Right ventricle myocardium superior (tissue), 1 donor: Measurements from ENCODE around the gene SPTAN1. TPM values are rescaled to one million over a fixed set of nuclear protein-coding genes. Genes with fewer than 3 reads are reported as not detected.
A peak's percentile ranks its signal among the peaks of the same experiment; 100 is the strongest.
"Not testable (repeated sequence)": the region's sequence is repeated elsewhere in the genome, so short reads cannot be mapped to it uniquely, and the experiment has no call there.

ENCODE experiments used
- ATAC-seq: fragments of 200-7000 bp; cut with Tn5 transposase; one replicate; pipeline ENCODE4 v1.9.1; 2020; ENCODE audit warnings: mild to moderate bottlenecking; ENCODE audit not compliant: poor library complexity
- DNase-seq: peaks from one replicate; pipeline ENCODE4 v3.0.0-alpha.2; 2020
- intact Hi-C: fragments of 100-400 bp; cut with DNase I; formaldehyde crosslinking; loops from one replicate; pipeline ENCODE4 v1.11.2; 2022
- total RNA-seq: library from RNA; stranded (reverse); fragmentation: NEBNext Ultra II Directional; extraction: Animal tissue kit (Norgen Biotek cat#: 25700); gene quantifications from one replicate; pipeline ENCODE4 v1.2.1, GENCODE V29; 2021
- donor health status: DM: no; HTN: yes; CAD: no; lungs with severe emphysema.

SPTAN1 gene
- total RNA-seq, 1 donor from 2014 or later = 203 TPM

DNA sequence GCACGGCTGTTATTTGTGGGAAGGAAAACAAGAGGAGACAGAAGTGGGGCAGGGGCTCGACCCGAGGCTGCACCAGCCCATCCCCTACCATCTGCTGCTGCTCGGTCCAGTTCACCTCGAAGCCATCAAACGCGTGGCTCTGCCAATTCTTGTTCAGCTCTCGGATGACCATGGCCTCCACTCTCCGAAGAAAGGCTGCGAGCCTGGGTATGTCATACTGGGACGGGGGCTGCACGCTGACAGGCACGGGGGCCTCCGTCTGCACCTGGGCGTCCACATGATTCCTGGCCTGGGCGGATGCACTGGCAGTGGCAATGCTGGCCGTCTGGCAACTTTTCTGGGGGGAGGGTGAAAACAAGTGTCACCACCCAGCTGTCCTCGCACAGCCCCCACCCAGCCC, 88.2 kb downstream of the SPTAN1 start:
- no peak for ATAC-seq
- intact Hi-C loops = no loop called here
- no peak for DNase-seq

GRCh38 chr9:128642675-128643245, 90.4 kb downstream of the SPTAN1 start:
- intact Hi-C loops = no loop called here
- ATAC-seq (no peak), DNase-seq (no peak)

- ATAC-seq (no peak), DNase-seq (no peak)
- intact Hi-C loops = no loop called here
These were observed 91.3 kb downstream of the SPTAN1 start for GRCh38 chr9:128643519-128644300.

GRCh38 chr9:128648206-128648605, 95.8 kb downstream of the SPTAN1 start:
- intact Hi-C loops = not testable (repeated sequence)
- ATAC-seq = peak; percentile 57
- peak; percentile 64 for DNase-seq

GRCh38 chr9:128651798-128652197, 99.4 kb downstream of the SPTAN1 start:
- ATAC-seq (no peak), DNase-seq (no peak)
- intact Hi-C loops = no loop called here

- no peak for ATAC-seq
- intact Hi-C loops = no loop called here
- DNase-seq = no peak
These were observed 101.5 kb downstream of the SPTAN1 start for GRCh38 chr9:128653908-128654307.

GRCh38 chr9:128654481-128654880, 102.1 kb downstream of the SPTAN1 start:
- ATAC-seq (no peak), DNase-seq (no peak)
- intact Hi-C loops = no loop called here

- intact Hi-C loops = no loop called here
- ATAC-seq (peak; percentile 100), DNase-seq (peak; percentile 99)
These were observed 104.3 kb downstream of the SPTAN1 start, which contains the start of gene DYNC2I2 for GRCh38 chr9:128656416-128657343. Gene DYNC2I2 (minus strand): TSS chr9:128656847. CDS start chr9:128656726, 121 bp downstream.

DNA sequence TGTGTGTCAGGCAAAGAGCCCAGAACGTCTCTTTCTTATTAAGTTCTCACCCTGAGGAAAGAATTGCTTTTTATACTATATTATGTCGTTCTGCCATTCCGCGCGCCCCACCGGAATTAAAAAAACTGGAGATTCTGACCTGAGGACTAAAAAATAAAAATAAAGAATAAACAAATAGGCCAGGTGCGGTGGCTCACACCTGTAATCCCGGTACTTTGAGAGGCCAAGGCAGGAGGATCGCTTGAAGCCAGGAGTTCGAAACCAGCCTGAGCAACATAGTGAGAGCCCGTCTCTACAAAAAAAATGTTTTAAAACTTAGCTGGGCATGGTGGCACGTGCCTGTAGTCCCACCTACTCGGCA, 104.9 kb downstream of the SPTAN1 start:
- ATAC-seq (no peak), DNase-seq (no peak)
- intact Hi-C loops = no loop called here

- DNase-seq (no peak), ATAC-seq (no peak)
- intact Hi-C loops = no loop called here
These were observed 105.4 kb downstream of the SPTAN1 start for GRCh38 chr9:128657796-128658195.

DNA sequence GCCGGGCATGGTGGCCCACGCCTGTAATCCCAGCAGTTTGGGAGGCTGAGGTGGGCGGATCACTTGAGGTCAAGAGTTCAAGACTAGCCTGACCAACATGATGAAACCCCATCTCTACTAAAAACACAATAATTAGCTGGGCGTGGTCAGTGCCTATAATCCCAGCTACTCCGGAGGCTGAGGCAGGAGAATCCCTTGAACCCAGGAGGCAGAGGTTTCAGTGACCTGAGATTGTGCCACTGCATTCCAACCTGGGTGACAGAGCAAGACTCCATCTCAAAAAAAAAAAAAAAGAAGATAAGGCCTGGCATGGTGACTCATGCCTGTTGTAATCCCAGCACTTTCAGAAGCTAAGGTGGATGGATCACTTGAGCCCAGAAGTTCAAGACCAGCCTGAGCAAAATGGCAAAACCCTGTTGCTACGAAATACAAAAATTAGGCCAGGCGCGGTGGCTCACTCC, 114.1 kb downstream of the SPTAN1 start:
- intact Hi-C loops, ATAC-seq: not testable (repeated sequence)

GRCh38 chr9:128669786-128670185, 117.4 kb downstream of the SPTAN1 start:
- ATAC-seq (no peak), DNase-seq (no peak)
- intact Hi-C loops = no loop called here

More for the DNA sequence above, 114.1 kb downstream of the SPTAN1 start:
- DNase-seq = not testable (repeated sequence)

GRCh38 chr9:128675382-128675781, 123.0 kb downstream of the SPTAN1 start:
- no peak for DNase-seq
- intact Hi-C loops = no loop called here
- ATAC-seq = no peak

- DNase-seq (no peak), ATAC-seq (no peak)
- intact Hi-C loops = no loop called here
These were observed 125.4 kb downstream of the SPTAN1 start for GRCh38 chr9:128677794-128678193.

Other genes starting within 250 kb of the SPTAN1 start
- gene TRUB2, start 230.1 kb upstream of the SPTAN1 start, total RNA-seq = 35.5 TPM
- 29.5 TPM for gene COQ4, start 229.7 kb upstream of the SPTAN1 start, total RNA-seq
- gene SLC27A4, start 212.1 kb upstream of the SPTAN1 start, total RNA-seq = 19.0 TPM
- 56.9 TPM for gene URM1, start 181.2 kb upstream of the SPTAN1 start, total RNA-seq
- 7.2 TPM for gene CERCAM, start 131.7 kb upstream of the SPTAN1 start, total RNA-seq
- gene ODF2, start 96.6 kb upstream of the SPTAN1 start, total RNA-seq = 12.0 TPM
- 18.7 TPM for gene GLE1, start 47.9 kb upstream of the SPTAN1 start, total RNA-seq
- 40.0 TPM for gene DYNC2I2, start 104.3 kb downstream of the SPTAN1 start, total RNA-seq
- 167 TPM for gene SET, start 136.6 kb downstream of the SPTAN1 start, total RNA-seq
- gene PKN3, start 149.9 kb downstream of the SPTAN1 start, total RNA-seq = 5.7 TPM
- gene ZDHHC12, start 171.5 kb downstream of the SPTAN1 start, total RNA-seq = 5.4 TPM
- 57.3 TPM for gene ZER1, start 219.3 kb downstream of the SPTAN1 start, total RNA-seq
- 16.6 TPM for gene TBC1D13, start 234.7 kb downstream of the SPTAN1 start, total RNA-seq